K562 (cell line): ENCODE results near the gene CENPT. TPM values are rescaled to one million over a fixed set of nuclear protein-coding genes. Genes with fewer than 3 reads are reported as not detected.

Experiments
- ATAC-seq: fragments of 200-7000 bp; cut with Tn5 transposase; 3 replicates; pipeline ENCODE4 v1.9.1; 2020; ENCODE audit warnings: moderate library complexity
- BruUV-seq: library from RNA; stranded (reverse); fragments of 400-500 nt; replicated peaks from 2 replicates; lab custom pipeline; 2021; lab: Mats Ljungman, UMichigan
- CTCF ChIA-PET: fragments of 300-600 bp; formaldehyde crosslinking; extraction: SDS; loops from one replicate; lab custom pipeline; 2021; ENCODE audit warnings: low intra/inter-chr PET ratio; lab: Yijun Ruan, JAX
- POLR2A ChIA-PET: fragments of 300-600, 350-650 bp; sonication (Branson Sonifier 250); formaldehyde crosslinking; extraction: SDS; loops from one replicate; lab custom pipeline; 2021; ENCODE audit warnings: antibody characterized with exemption, inconsistent platforms; lab: Yijun Ruan, JAX
- DNase-seq, 4 experiments: peaks; one replicate each; pipeline versions ENCODE4 v3.0.0 to v3.0.0-alpha.2; 2011 to 2018; ENCODE audit warnings: low spot score in 3 of 4, mixed read lengths in 3 of 4; ENCODE audit errors: extremely low read depth in 1 of 4
- FAIRE-seq: peaks from 2 replicates; lab custom pipeline; 2011; peaks lifted over from hg19 to GRCh38; lab: Jason Lieb, UNC
- H2AFZ ChIP-seq: 2 replicates; pipeline ENCODE4 v1.6.0; 2011; ENCODE audit warnings: low read depth, low read length, control low read depth, inconsistent platforms
- H3K27ac ChIP-seq: fragments of 200-600 bp; 3 replicates; pipeline ENCODE4 v1.8.0; 2011; ENCODE audit warnings: low read depth, mild to moderate bottlenecking, control low read depth, inconsistent platforms, low read length, moderate library complexity, mixed read lengths; ENCODE audit errors: extremely low read depth
- H3K27me3 ChIP-seq, 2 experiments: fragments of 300-600 bp in 1 of 2; 2 replicates in 1 of 2; 3 replicates in 1 of 2; pipeline versions ENCODE4 v1.6.0 to v1.8.0; 2011; ENCODE audit warnings: inconsistent platforms in 2 of 2, low read length in 2 of 2, mild to moderate bottlenecking in 1 of 2, mixed read lengths in 1 of 2, moderate library complexity in 1 of 2; ENCODE audit not compliant: control insufficient read depth in 2 of 2, insufficient read depth in 2 of 2
- H3K36me3 ChIP-seq: fragments of 300-600 bp; 3 replicates; pipeline ENCODE4 v1.8.0; 2011; ENCODE audit warnings: mild to moderate bottlenecking, low read length, inconsistent platforms; ENCODE audit not compliant: control insufficient read depth, insufficient read depth
- H3K4me1 ChIP-seq, 2 experiments: fragments of 200-600 bp in 1 of 2; replicated peaks in 1 of 2; 2 replicates in 1 of 2; 3 replicates in 1 of 2; pipeline versions ENCODE4 v1.5.1 to v1.8.0; 2011; ENCODE audit warnings: inconsistent platforms in 2 of 2, low read length in 2 of 2, mild to moderate bottlenecking in 1 of 2, mixed read lengths in 1 of 2, moderate library complexity in 1 of 2; ENCODE audit not compliant: control insufficient read depth in 2 of 2, insufficient read depth in 2 of 2
- H3K4me2 ChIP-seq: 2 replicates; pipeline ENCODE4 v1.6.1; 2011; ENCODE audit warnings: low read length, control low read depth, inconsistent platforms, mixed read lengths; ENCODE audit not compliant: insufficient read depth
- H3K4me3 ChIP-seq: fragments of 200-600 bp; sonication (generic), shearing (Covaris generic); 2 replicates; pipeline ENCODE4 v1.5.1; 2016; ENCODE audit warnings: control low read depth, inconsistent platforms
- H3K79me2 ChIP-seq: fragments of 200-600 bp; 3 replicates; pipeline ENCODE4 v1.8.0; 2011; ENCODE audit warnings: low read length, inconsistent platforms; ENCODE audit not compliant: control insufficient read depth, insufficient read depth
- H3K9ac ChIP-seq, 2 experiments: 2 replicates each; pipeline versions ENCODE4 v1.6.0 to v1.6.1; 2011; ENCODE audit warnings: low read depth in 2 of 2, low read length in 2 of 2, control low read depth in 1 of 2, inconsistent platforms in 1 of 2, mild to moderate bottlenecking in 1 of 2, mixed read lengths in 1 of 2; ENCODE audit not compliant: insufficient read depth in 1 of 2
- H3K9me1 ChIP-seq: one replicate; pipeline ENCODE4 v1.6.0; 2011; ENCODE audit warnings: inconsistent platforms, mild to moderate bottlenecking, low read length, moderate library complexity; ENCODE audit not compliant: control insufficient read depth, insufficient read depth
- H3K9me3 ChIP-seq: replicated peaks from 2 replicates; pipeline ENCODE4 v1.5.1; 2011; ENCODE audit warnings: low read depth, low read length, inconsistent platforms; ENCODE audit not compliant: control insufficient read depth, insufficient read depth
- H4K20me1 ChIP-seq: replicated peaks from 2 replicates; pipeline ENCODE4 v1.6.1; 2011; ENCODE audit warnings: low read length, inconsistent platforms, mixed read lengths; ENCODE audit not compliant: control insufficient read depth, insufficient read depth
- ARID1B ChIP-seq: fragments of 450-650 bp; IDR thresholded peaks from 2 replicates; pipeline ENCODE4 v1.6.1; 2016; ENCODE audit warnings: antibody characterized with exemption, mild to moderate bottlenecking, inconsistent platforms
- BDP1 ChIP-seq: IDR thresholded peaks from 3 replicates; pipeline ENCODE4 v1.6.1; 2011; ENCODE audit not compliant: insufficient read length, insufficient read depth
- EGR1 ChIP-seq: fragments of 450-650 bp; conservative IDR thresholded peaks from 2 replicates; pipeline ENCODE4 v1.6.1; 2017; ENCODE audit warnings: mild to moderate bottlenecking
- GTF2E2 ChIP-seq: fragments of 200-800 bp; sonication (Bioruptor generic); IDR thresholded peaks from 2 replicates; pipeline ENCODE4 v1.6.1; 2016; ENCODE audit warnings: missing genetic modification characterization, missing compliant biosample characterization
- MEF2A ChIP-seq: IDR thresholded peaks from 2 replicates; pipeline ENCODE4 v1.6.1; 2011; ENCODE audit warnings: low read depth, mild to moderate bottlenecking, low read length, moderate library complexity; ENCODE audit not compliant: control insufficient read depth
- NCOR1 ChIP-seq: fragments of 450-650 bp; IDR thresholded peaks from 2 replicates; pipeline ENCODE4 v1.6.1; 2016; ENCODE audit warnings: mild to moderate bottlenecking, moderate library complexity
- NEUROD1 ChIP-seq: fragments of 150-350 bp; IDR thresholded peaks from 2 replicates; pipeline ENCODE4 v1.6.1; 2014; ENCODE audit warnings: borderline replicate concordance, low read length, low read depth; ENCODE audit not compliant: partially characterized antibody
- PCBP2 ChIP-seq: fragments of 200-400 bp; formaldehyde crosslinking; IDR thresholded peaks from 2 replicates; pipeline ENCODE4 v1.6.1; 2018; ENCODE audit warnings: low read length, low read depth, mild to moderate bottlenecking, moderate library complexity; ENCODE audit not compliant: poor library complexity, severe bottlenecking
- SNIP1 ChIP-seq: fragments of 450-650 bp; IDR thresholded peaks from 2 replicates; pipeline ENCODE4 v1.7.1; 2017; ENCODE audit warnings: low read depth, mild to moderate bottlenecking
- TARDBP ChIP-seq: fragments of 450-650 bp; IDR thresholded peaks from 2 replicates; pipeline ENCODE4 v1.6.1; 2016
- THRAP3 ChIP-seq: fragments of 450-650 bp; IDR thresholded peaks from 2 replicates; pipeline ENCODE4 v1.6.1; 2016; ENCODE audit warnings: mild to moderate bottlenecking, inconsistent platforms, borderline replicate concordance
- ZNF3 ChIP-seq: fragments of 250-450 bp; sonication (Bioruptor Pico); IDR thresholded peaks from 2 replicates; pipeline ENCODE4 v1.5.0; 2021; ENCODE audit warnings: mild to moderate bottlenecking, moderate library complexity
- ZNF431 ChIP-seq: sonication (generic); formaldehyde crosslinking; IDR thresholded peaks from 2 replicates; pipeline ENCODE4 v1.8.0; 2022; ENCODE audit warnings: mild to moderate bottlenecking, missing genetic modification reagents
- ZNF584 ChIP-seq: fragments of 200-800 bp; sonication (Bioruptor generic); IDR thresholded peaks from 2 replicates; pipeline ENCODE4 v1.6.1; 2016; ENCODE audit warnings: low read depth, mild to moderate bottlenecking, missing genetic modification characterization, missing compliant biosample characterization
- ZSCAN29 ChIP-seq: fragments of 450-650 bp; IDR thresholded peaks from 2 replicates; pipeline ENCODE4 v1.6.1; 2017
- WGBS: fragments of 100-300 bp; shearing (Covaris generic); methylation state at CpG from one replicate; pipeline ENCODE4 v1.1.6; 2016; ENCODE audit warnings: low coverage, mixed read lengths; ENCODE audit not compliant: insufficient coverage; ENCODE audit errors: missing lambda C conversion rate; 5-methylcytosine and 5-hydroxymethylcytosine counted together
- in situ Hi-C: fragments of 300-500 bp; cut with MboI; formaldehyde crosslinking; loops from 4 replicates; pipeline ENCODE4 v1.15.0; 2018; ENCODE audit warnings: inconsistent platforms, mixed read lengths
- intact Hi-C: fragments of 100-400 bp; cut with micrococcal nuclease; formaldehyde crosslinking; loops from 2 replicates; pipeline ENCODE4 v1.14.2; 2022
- polyA plus RNA-seq, 8 experiments: library from polyadenylated mRNA; depleted of rRNA in 4 of 8; stranded (reverse) in 5 of 8; unstranded in 3 of 8; fragments of >200 nt; fragmentation: Nextera tagmentation in 2 of 8; fragmentation: Illumina TruSeq in 1 of 8; extraction: Ambion mirVana in 2 of 8; extraction: Trizol in 1 of 8; gene quantifications; 2 replicates each; pipeline versions ENCODE4 v1.2.1 to v1.2.3, GENCODE V29; 2011 to 2014; ENCODE audit warnings: inconsistent platforms in 1 of 8, missing spikeins in 1 of 8
- total RNA-seq, 7 experiments: library from RNA; depleted of rRNA in 6 of 7; stranded (reverse); fragments of >200 nt in 6 of 7; fragmentation: Illumina TruSeq in 2 of 7; extraction: Trizol in 2 of 7; gene quantifications; 2 replicates each; pipeline versions ENCODE4 v1.2.1 to v1.2.3, GENCODE V29; 2011 to 2021; ENCODE audit warnings: low replicate concordance in 1 of 7
- TF ChIP-seq, protein P1 (sequence below), 2 experiments: fragments of 200-800 bp in 1 of 2; sonication (Bioruptor generic) in 1 of 2; sonication (generic) in 1 of 2; formaldehyde crosslinking in 1 of 2; IDR thresholded peaks in 1 of 2; conservative IDR thresholded peaks in 1 of 2; 2 replicates each; pipeline versions ENCODE4 v1.5.0 to v1.6.1; 2016 to 2020; ENCODE audit warnings: missing compliant biosample characterization in 1 of 2, missing genetic modification characterization in 1 of 2, missing genetic modification reagents in 1 of 2
- TF ChIP-seq, protein P2 (sequence below): fragments of 450-650 bp; formaldehyde crosslinking; IDR thresholded peaks from 2 replicates; pipeline ENCODE4 v1.4.0; 2022; ENCODE audit warnings: mild to moderate bottlenecking, moderate library complexity
- TF ChIP-seq, protein P3 (sequence below): fragments of 450-650 bp; IDR thresholded peaks from 2 replicates; pipeline ENCODE4 v1.6.1; 2017; ENCODE audit warnings: antibody characterized with exemption

Gene CENPT
- total and polyA plus RNA-seq, 9 of the 15 experiments (the other 6 are each of a cell fraction or from before 2014, with no cell fraction given): 3.6 to 94.2 (median 44.1) TPM

DNA sequence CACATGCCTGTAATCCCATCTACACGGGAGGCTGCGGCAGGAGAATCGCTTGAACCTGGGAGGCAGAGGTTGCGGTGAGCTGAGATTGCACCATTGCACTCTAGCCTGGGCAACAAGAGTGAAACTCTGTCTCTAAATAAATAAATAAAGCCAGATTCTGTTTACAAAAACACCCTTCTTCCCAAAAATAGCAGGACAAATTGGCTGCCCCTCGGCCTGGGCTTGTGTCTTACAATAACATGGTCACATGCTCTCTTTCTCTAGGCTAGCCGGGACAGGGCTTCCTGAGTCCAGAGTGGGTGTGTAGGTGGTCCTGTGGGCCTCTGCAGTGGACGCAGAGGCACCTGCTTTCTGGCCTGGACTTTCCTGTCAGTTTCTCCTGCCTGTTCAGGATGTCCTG is 22.2 kb upstream of the CENPT start:
- no peaks in the 10 kb centered on the region for H3K9me3 ChIP-seq
- CTCF ChIA-PET: interaction anchor here (0.7 kb wide), 1 partner anchor 13 kb away, joined by 3 read pairs; no protein-coding TSS in a partner anchor
- H3K9ac ChIP-seq: no peak overlapping the region
- H2AFZ ChIP-seq: no peak overlapping the region
- no peak overlapping the region for H3K4me2 ChIP-seq
- peaks cover 15 to 20% of the 10 kb centered on the region in 2 experiments; a peak in 4 of 5 replicates for H3K4me1 ChIP-seq
- POLR2A ChIA-PET: interaction anchor here (0.6 to 1.0 kb wide), 2 partner anchors 17 to 1336 kb away, joined by 3 read pairs; no protein-coding TSS in a partner anchor
- ATAC-seq: no peak
- 89% methylated on average over 7 of the region's 7 CpGs for WGBS
- H3K4me3 ChIP-seq: no peak overlapping the region
- no peaks in the 10 kb centered on the region for H3K27me3 ChIP-seq
- no peak for FAIRE-seq
- H3K79me2 ChIP-seq: peaks cover 26% of the 10 kb centered on the region
- intact Hi-C loops (no loop called here), in situ Hi-C loops (no loop called here)
- no TSS peak for BruUV-seq
- H4K20me1 ChIP-seq: peaks cover 7% of the 10 kb centered on the region; the same call in 1 of the 2 replicates
- no peak overlapping the region for H3K27ac ChIP-seq
- H3K9me1 ChIP-seq: no peaks in the 10 kb centered on the region
- peaks cover 78% of the 10 kb centered on the region; the same call in 2 of the 3 replicates for H3K36me3 ChIP-seq
- DNase-seq: no peak
- no peak for TF ChIP-seq ARID1B
- no peak for TF ChIP-seq EGR1
- TF ChIP-seq SNIP1: no peak
- no peak for TF ChIP-seq TARDBP
- no peak for TF ChIP-seq ZNF431 (CRISPR knock-in tag)
- TF ChIP-seq ZSCAN29: no peak
- no peak for TF ChIP-seq MEF2A
- no peak for TF ChIP-seq NCOR1
- no peak for TF ChIP-seq PCBP2
- TF ChIP-seq GTF2E2 (tag): no peak
- TF ChIP-seq NEUROD1: no peak
- TF ChIP-seq ZNF584 (CRISPR knock-in tag): no peak
- TF ChIP-seq, protein P1, sequence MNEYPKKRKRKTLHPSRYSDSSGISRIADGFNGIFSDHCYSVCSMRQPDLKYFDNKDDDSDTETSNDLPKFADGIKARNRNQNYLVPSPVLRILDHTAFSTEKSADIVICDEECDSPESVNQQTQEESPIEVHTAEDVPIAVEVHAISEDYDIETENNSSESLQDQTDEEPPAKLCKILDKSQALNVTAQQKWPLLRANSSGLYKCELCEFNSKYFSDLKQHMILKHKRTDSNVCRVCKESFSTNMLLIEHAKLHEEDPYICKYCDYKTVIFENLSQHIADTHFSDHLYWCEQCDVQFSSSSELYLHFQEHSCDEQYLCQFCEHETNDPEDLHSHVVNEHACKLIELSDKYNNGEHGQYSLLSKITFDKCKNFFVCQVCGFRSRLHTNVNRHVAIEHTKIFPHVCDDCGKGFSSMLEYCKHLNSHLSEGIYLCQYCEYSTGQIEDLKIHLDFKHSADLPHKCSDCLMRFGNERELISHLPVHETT (CRISPR knock-in tag; conservative IDR thresholded peaks at IDR 0.05 in 1 of 2, IDR thresholded peaks at IDR 0.05 in 1 of 2): no peak
- TF ChIP-seq, protein P2, sequence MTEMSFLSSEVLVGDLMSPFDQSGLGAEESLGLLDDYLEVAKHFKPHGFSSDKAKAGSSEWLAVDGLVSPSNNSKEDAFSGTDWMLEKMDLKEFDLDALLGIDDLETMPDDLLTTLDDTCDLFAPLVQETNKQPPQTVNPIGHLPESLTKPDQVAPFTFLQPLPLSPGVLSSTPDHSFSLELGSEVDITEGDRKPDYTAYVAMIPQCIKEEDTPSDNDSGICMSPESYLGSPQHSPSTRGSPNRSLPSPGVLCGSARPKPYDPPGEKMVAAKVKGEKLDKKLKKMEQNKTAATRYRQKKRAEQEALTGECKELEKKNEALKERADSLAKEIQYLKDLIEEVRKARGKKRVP: no peak
- TF ChIP-seq THRAP3: no peak
- TF ChIP-seq, protein P3, sequence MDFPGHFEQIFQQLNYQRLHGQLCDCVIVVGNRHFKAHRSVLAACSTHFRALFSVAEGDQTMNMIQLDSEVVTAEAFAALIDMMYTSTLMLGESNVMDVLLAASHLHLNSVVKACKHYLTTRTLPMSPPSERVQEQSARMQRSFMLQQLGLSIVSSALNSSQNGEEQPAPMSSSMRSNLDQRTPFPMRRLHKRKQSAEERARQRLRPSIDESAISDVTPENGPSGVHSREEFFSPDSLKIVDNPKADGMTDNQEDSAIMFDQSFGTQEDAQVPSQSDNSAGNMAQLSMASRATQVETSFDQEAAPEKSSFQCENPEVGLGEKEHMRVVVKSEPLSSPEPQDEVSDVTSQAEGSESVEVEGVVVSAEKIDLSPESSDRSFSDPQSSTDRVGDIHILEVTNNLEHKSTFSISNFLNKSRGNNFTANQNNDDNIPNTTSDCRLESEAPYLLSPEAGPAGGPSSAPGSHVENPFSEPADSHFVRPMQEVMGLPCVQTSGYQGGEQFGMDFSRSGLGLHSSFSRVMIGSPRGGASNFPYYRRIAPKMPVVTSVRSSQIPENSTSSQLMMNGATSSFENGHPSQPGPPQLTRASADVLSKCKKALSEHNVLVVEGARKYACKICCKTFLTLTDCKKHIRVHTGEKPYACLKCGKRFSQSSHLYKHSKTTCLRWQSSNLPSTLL: no peak
- no peak for TF ChIP-seq ZNF3 (CRISPR knock-in tag)
- no peak for TF ChIP-seq BDP1
